SKM-1 treated with dmso at 0.1 percent for 144 hours (cell line): ENCODE results near the gene CACNA2D2.
A peak's percentile ranks its signal among the peaks of the same experiment; 100 is the strongest.
"Not testable (repeated sequence)": the region's sequence is repeated elsewhere in the genome, so short reads cannot be mapped to it uniquely, and the experiment has no call there.

Source experiments
- DNase-seq: peaks from one replicate; lab custom pipeline; 2025; ENCODE audit not compliant: unreplicated experiment; lab: John Stamatoyannopoulos, UW

Gene CACNA2D2

GRCh38 chr3:50530001-50530970 lies 26.9 kb upstream of the CACNA2D2 start:
- DNase-seq: no peak

- DNase-seq: peak; percentile 13
Observed at GRCh38 chr3:50525987-50526386, 22.6 kb upstream of the CACNA2D2 start.

- no peak for DNase-seq
Observed at GRCh38 chr3:50525191-50525910, 21.9 kb upstream of the CACNA2D2 start.

- DNase-seq: no peak
Observed at GRCh38 chr3:50524746-50525145, 21.3 kb upstream of the CACNA2D2 start.

GRCh38 chr3:50523279-50523811 lies 19.9 kb upstream of the CACNA2D2 start:
- no peak for DNase-seq

- DNase-seq: no peak
Observed at GRCh38 chr3:50521572-50521971, 18.1 kb upstream of the CACNA2D2 start.

GRCh38 chr3:50520849-50521248 lies 17.4 kb upstream of the CACNA2D2 start:
- no peak for DNase-seq

- peak; percentile 39 for DNase-seq
Observed at GRCh38 chr3:50519471-50520089, 16.1 kb upstream of the CACNA2D2 start.

- no peak for DNase-seq
Observed at GRCh38 chr3:50518436-50518835, 15.0 kb upstream of the CACNA2D2 start.

GRCh38 chr3:50517721-50518206 lies 14.3 kb upstream of the CACNA2D2 start:
- DNase-seq: no peak

GRCh38 chr3:50516440-50516871 lies 13.0 kb upstream of the CACNA2D2 start:
- DNase-seq: no peak

- DNase-seq: no peak
Observed at GRCh38 chr3:50515565-50516439, 12.4 kb upstream of the CACNA2D2 start.

GRCh38 chr3:50512908-50513307 lies 9.5 kb upstream of the CACNA2D2 start:
- not testable (repeated sequence) for DNase-seq

- DNase-seq: no peak
Observed at GRCh38 chr3:50512131-50512530, 8.7 kb upstream of the CACNA2D2 start.

- DNase-seq: no peak
Observed at GRCh38 chr3:50510325-50510724, 6.9 kb upstream of the CACNA2D2 start.

- DNase-seq: no peak
Observed at GRCh38 chr3:50509715-50510114, 6.3 kb upstream of the CACNA2D2 start.

GRCh38 chr3:50508821-50509220 lies 5.4 kb upstream of the CACNA2D2 start:
- DNase-seq: no peak

GRCh38 chr3:50506169-50506568 lies 2.7 kb upstream of the CACNA2D2 start:
- DNase-seq: no peak

GRCh38 chr3:50504681-50505080 lies 1.2 kb upstream of the CACNA2D2 start:
- DNase-seq: no peak
